OCI-LY3 (cell line): ENCODE results near the gene BAHD1.

Experiments used
- EZH2phosphoT487 ChIP-seq: fragments of 200-600 bp; shearing (Covaris generic); IDR thresholded peaks from 2 replicates; pipeline ENCODE4 v1.6.1; 2018; ENCODE audit warnings: antibody characterized with exemption, mixed run types, low read depth
- TF ChIP-seq, protein P1 (sequence below): fragments of 200-600, 300-600 bp; sonication (generic); IDR thresholded peaks from 2 replicates; pipeline ENCODE4 v1.5.1; 2014; ENCODE audit warnings: antibody characterized with exemption, low read length, low read depth

- TF ChIP-seq, protein P1, sequence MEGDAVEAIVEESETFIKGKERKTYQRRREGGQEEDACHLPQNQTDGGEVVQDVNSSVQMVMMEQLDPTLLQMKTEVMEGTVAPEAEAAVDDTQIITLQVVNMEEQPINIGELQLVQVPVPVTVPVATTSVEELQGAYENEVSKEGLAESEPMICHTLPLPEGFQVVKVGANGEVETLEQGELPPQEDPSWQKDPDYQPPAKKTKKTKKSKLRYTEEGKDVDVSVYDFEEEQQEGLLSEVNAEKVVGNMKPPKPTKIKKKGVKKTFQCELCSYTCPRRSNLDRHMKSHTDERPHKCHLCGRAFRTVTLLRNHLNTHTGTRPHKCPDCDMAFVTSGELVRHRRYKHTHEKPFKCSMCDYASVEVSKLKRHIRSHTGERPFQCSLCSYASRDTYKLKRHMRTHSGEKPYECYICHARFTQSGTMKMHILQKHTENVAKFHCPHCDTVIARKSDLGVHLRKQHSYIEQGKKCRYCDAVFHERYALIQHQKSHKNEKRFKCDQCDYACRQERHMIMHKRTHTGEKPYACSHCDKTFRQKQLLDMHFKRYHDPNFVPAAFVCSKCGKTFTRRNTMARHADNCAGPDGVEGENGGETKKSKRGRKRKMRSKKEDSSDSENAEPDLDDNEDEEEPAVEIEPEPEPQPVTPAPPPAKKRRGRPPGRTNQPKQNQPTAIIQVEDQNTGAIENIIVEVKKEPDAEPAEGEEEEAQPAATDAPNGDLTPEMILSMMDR: no peak
- no peak for TF ChIP-seq EZH2phosphoT487
Observed at GRCh38 chr15:40498891-40499290, 58.1 kb downstream of the BAHD1 start.
